K562 (cell line): ENCODE results near the gene RAB31. TPM values are rescaled to one million over a fixed set of nuclear protein-coding genes. Genes with fewer than 3 reads are reported as not detected.

ENCODE experiments used
- CBX2 ChIP-seq: fragments of 200-600 bp; sonication (generic); IDR thresholded peaks from one replicate; pipeline ENCODE4 v1.6.1; 2012; ENCODE audit warnings: mild to moderate bottlenecking, low read length, inconsistent platforms; ENCODE audit not compliant: insufficient read depth, poor library complexity, severe bottlenecking
- DNMT1 ChIP-seq: fragments of 450-650 bp; IDR thresholded peaks from 2 replicates; pipeline ENCODE4 v1.6.1; 2016; ENCODE audit warnings: antibody characterized with exemption, mild to moderate bottlenecking
- DPF2 ChIP-seq: fragments of 450-650 bp; IDR thresholded peaks from 2 replicates; pipeline ENCODE4 v1.6.1; 2016
- FOXK1 ChIP-seq: sonication (generic); formaldehyde crosslinking; IDR thresholded peaks from 2 replicates; pipeline ENCODE4 v1.8.0; 2022; ENCODE audit warnings: missing genetic modification reagents, mild to moderate bottlenecking, borderline replicate concordance
- HNRNPK ChIP-seq: fragments of 200-400 bp; formaldehyde crosslinking; IDR thresholded peaks from one replicate; pipeline ENCODE4 v1.6.1; 2018; ENCODE audit warnings: mild to moderate bottlenecking, low read depth, low read length; ENCODE audit not compliant: poor library complexity, severe bottlenecking
- KDM5B ChIP-seq: fragments of 200-600 bp; sonication (generic); IDR thresholded peaks from 2 replicates; pipeline ENCODE4 v1.6.1; 2012; ENCODE audit warnings: low read depth, mild to moderate bottlenecking, moderate library complexity, low read length, control low read depth, inconsistent platforms; ENCODE audit not compliant: insufficient replicate concordance
- MCM7 ChIP-seq, 2 experiments: fragments of 450-650 bp; IDR thresholded peaks; 2 replicates each; pipeline ENCODE4 v1.6.1; 2016 to 2018
- PHB ChIP-seq: fragments of 250-450 bp; sonication (Bioruptor Pico); IDR thresholded peaks from 2 replicates; pipeline ENCODE4 v1.5.0; 2021
- RFX1 ChIP-seq: fragments of 450-650 bp; IDR thresholded peaks from 2 replicates; pipeline ENCODE4 v1.6.1; 2016; ENCODE audit warnings: mild to moderate bottlenecking, moderate library complexity
- SIRT6 ChIP-seq: IDR thresholded peaks from one replicate; pipeline ENCODE4 v1.6.1; 2012; ENCODE audit warnings: low read depth, mild to moderate bottlenecking, control low read depth, inconsistent platforms, low read length, moderate library complexity
- SLC30A9 ChIP-seq: fragments of 250-450 bp; sonication (Bioruptor Pico); IDR thresholded peaks from 2 replicates; pipeline ENCODE4 v1.8.0; 2022; ENCODE audit warnings: mild to moderate bottlenecking, moderate library complexity
- SRSF3 ChIP-seq: fragments of 200-400 bp; formaldehyde crosslinking; IDR thresholded peaks from 2 replicates; pipeline ENCODE4 v1.6.1; 2016; ENCODE audit warnings: mild to moderate bottlenecking, low read length, moderate library complexity; ENCODE audit not compliant: insufficient read depth
- ZNF224 ChIP-seq: sonication (generic); formaldehyde crosslinking; IDR thresholded peaks from 2 replicates; pipeline ENCODE4 v1.8.0; 2022; ENCODE audit warnings: mild to moderate bottlenecking, missing genetic modification reagents
- ZNF583 ChIP-seq: fragments of 250-450 bp; sonication (Bioruptor Pico); IDR thresholded peaks from 2 replicates; pipeline ENCODE4 v1.4.0; 2020
- ZNF696 ChIP-seq: fragments of 250-450 bp; sonication (Bioruptor Pico); conservative IDR thresholded peaks from 2 replicates; pipeline ENCODE4 v1.4.0; 2020; ENCODE audit warnings: mild to moderate bottlenecking, moderate library complexity
- ZNF699 ChIP-seq: fragments of 250-450 bp; sonication (Bioruptor Pico); IDR thresholded peaks from 2 replicates; pipeline ENCODE4 v1.8.0; 2021; ENCODE audit warnings: mild to moderate bottlenecking, moderate library complexity; ENCODE audit not compliant: insufficient replicate concordance
- ZNF780A ChIP-seq: fragments of 250-450 bp; sonication (Bioruptor Pico); IDR thresholded peaks from 2 replicates; pipeline ENCODE4 v1.5.0; 2021; ENCODE audit warnings: mild to moderate bottlenecking
- ZSCAN29 ChIP-seq: fragments of 450-650 bp; IDR thresholded peaks from 2 replicates; pipeline ENCODE4 v1.6.1; 2017
- polyA plus RNA-seq, 8 experiments: library from polyadenylated mRNA; depleted of rRNA in 4 of 8; stranded (reverse) in 5 of 8; unstranded in 3 of 8; fragments of >200 nt; fragmentation: Nextera tagmentation in 2 of 8; fragmentation: Illumina TruSeq in 1 of 8; extraction: Ambion mirVana in 2 of 8; extraction: Trizol in 1 of 8; gene quantifications; 2 replicates each; pipeline versions ENCODE4 v1.2.1 to v1.2.3, GENCODE V29; 2011 to 2014; ENCODE audit warnings: inconsistent platforms in 1 of 8, missing spikeins in 1 of 8
- total RNA-seq, 7 experiments: library from RNA; depleted of rRNA in 6 of 7; stranded (reverse); fragments of >200 nt in 6 of 7; fragmentation: Illumina TruSeq in 2 of 7; extraction: Trizol in 2 of 7; gene quantifications; 2 replicates each; pipeline versions ENCODE4 v1.2.1 to v1.2.3, GENCODE V29; 2011 to 2021; ENCODE audit warnings: low replicate concordance in 1 of 7
- TF ChIP-seq, protein P1 (sequence below): IDR thresholded peaks from 2 replicates; pipeline ENCODE4 v1.6.1; 2012; ENCODE audit warnings: low read depth, low read length, improper control_type of control experiment, borderline replicate concordance
- TF ChIP-seq, protein P2 (sequence below), 2 experiments: fragments of 450-650 bp in 1 of 2; sonication (generic) in 1 of 2; formaldehyde crosslinking; conservative IDR thresholded peaks; 2 replicates each; pipeline versions ENCODE4 v1.4.0 to v1.8.1; 2020 to 2022; ENCODE audit warnings: mild to moderate bottlenecking in 1 of 2, missing genetic modification reagents in 1 of 2

The RAB31 gene
- total and polyA plus RNA-seq, 9 of the 15 experiments (the other 6 are each of a cell fraction or from before 2014, with no cell fraction given) = 20.7 to 70.4 (median 41.3) TPM

DNA sequence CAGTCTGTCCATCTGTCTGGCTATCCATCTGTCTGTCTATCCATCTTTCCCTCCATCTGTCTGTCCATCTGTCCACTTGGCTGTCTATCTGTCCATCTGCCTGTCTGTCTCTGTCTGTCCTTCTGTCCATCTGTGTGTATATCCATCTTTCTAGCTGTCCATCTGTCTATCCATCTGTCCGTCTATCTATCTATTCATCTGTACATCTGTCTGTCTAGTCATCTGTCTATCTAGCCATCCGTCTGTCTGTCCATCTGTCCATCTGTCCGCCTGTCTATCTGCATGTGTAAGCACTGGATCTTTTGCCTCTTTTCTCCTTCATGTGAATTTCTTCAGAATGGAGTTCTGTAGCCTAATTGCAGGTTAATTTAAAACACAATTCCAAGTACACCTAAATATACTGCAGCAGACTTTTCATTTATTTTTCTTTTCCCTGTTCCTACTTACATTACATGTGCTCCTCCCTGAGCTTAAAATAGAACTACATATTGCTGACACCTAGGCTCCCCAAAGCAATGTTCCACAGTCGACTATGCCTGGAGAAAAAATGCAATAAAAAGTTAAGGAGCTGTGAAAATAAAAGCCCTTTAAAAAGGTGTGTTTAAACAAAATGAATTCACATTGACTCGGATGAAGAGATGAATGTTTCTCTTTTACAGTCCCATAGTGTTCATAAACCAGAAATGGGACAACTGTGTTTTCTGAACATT lies 140.2 kb downstream of the RAB31 start (continued):
- TF ChIP-seq, protein P1, sequence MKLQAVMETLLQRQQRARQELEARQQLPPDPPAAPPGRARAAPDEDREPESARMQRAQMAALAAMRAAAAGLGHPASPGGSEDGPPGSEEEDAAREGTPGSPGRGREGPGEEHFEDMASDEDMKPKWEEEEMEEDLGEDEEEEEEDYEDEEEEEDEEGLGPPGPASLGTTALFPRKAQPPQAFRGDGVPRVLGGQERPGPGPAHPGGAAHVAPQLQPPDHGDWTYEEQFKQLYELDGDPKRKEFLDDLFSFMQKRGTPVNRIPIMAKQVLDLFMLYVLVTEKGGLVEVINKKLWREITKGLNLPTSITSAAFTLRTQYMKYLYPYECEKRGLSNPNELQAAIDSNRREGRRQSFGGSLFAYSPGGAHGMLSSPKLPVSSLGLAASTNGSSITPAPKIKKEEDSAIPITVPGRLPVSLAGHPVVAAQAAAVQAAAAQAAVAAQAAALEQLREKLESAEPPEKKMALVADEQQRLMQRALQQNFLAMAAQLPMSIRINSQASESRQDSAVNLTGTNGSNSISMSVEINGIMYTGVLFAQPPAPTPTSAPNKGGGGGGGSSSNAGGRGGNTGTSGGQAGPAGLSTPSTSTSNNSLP = no peak
- TF ChIP-seq SIRT6 (no peak), HNRNPK (no peak), ZNF583 (no peak), ZNF780A (no peak), SLC30A9 (CRISPR knock-in tag) (no peak), ZNF224 (CRISPR knock-in tag) (no peak), ZNF696 (no peak), RFX1 (no peak), ZSCAN29 (no peak), CBX2 (no peak), SRSF3 (no peak), MCM7 (IDR thresholded peaks at IDR 0.05) (no peak), PHB (CRISPR knock-in tag) (no peak), DPF2 (peak; percentile 86), DNMT1 (no peak), ZNF699 (CRISPR knock-in tag) (no peak), FOXK1 (CRISPR knock-in tag) (no peak), KDM5B (no peak)
- TF ChIP-seq, protein P2, sequence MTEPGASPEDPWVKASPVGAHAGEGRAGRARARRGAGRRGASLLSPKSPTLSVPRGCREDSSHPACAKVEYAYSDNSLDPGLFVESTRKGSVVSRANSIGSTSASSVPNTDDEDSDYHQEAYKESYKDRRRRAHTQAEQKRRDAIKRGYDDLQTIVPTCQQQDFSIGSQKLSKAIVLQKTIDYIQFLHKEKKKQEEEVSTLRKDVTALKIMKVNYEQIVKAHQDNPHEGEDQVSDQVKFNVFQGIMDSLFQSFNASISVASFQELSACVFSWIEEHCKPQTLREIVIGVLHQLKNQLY (CRISPR knock-in tag; conservative IDR thresholded peaks at IDR 0.05) = no peak
